ENCODE measurements around the gene C6orf163.
A peak's percentile ranks its signal among the peaks of the same experiment; 100 is the strongest.

C6orf163 gene

DNA sequence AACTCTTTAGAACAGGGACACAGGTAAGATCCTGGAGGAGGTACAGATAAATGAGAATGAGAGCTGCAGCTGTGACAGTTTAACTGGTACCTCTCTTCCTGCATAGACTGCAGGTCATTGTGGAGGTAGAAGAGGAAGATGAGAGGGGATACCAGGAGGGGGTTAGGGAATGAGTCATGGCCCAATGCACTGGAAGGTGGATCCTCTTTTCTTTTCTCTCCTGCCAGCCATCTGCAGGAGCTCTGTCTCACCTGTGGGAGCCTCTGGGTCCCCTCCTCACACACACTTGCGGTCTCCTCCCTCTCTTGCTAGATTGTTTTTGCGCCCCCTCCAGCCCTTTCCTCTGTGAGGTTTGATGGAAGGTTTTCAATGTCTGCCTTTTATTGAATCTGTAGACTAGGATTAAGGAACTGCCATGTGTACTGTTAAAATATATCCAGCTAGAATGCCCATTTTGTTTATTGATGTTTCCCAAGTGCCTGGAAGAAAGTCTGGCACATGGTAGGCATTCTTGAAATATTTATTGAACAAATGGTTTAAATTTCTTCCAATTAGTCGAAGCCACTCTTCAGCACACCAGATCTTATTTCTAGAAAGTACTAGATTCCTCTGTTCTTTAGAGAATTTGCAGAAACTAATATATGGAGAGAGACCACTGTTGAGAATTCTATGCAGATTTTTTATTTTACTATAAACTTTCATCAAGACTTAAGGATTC lies 13.0 kb downstream of the C6orf163 start:
- DNase-seq: no peak

DNA sequence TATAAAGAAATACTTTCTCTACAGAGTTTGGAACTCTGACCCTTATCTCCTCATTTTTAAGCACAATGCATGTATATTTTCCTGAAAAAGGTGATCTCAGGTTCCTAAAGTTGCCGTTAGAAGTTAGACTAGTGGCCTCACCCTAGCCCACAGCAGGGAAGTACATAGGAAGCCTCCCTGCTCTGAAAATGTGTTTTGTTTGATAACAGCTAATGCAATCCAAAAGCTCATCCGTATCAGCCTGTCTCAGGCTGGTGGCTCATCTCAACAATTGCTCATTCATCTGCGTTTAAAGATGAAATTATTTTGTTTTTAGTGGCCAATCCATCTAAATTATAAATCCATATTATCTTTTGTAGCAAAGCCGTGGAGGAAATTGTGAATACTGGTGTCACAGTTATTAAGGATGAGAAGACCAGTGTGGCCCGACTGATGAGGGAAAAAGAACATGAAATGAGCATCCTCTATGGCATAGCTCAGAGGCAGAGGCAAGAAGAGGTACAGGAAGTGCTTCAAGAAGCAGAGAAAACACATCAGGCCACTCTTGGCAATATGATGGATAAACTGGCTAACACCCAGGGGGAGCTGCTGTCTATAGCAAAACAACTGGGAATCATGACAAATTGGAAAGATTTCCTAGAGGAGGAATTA lies 20.1 kb downstream of the C6orf163 start:
- no peak for DNase-seq

DNA sequence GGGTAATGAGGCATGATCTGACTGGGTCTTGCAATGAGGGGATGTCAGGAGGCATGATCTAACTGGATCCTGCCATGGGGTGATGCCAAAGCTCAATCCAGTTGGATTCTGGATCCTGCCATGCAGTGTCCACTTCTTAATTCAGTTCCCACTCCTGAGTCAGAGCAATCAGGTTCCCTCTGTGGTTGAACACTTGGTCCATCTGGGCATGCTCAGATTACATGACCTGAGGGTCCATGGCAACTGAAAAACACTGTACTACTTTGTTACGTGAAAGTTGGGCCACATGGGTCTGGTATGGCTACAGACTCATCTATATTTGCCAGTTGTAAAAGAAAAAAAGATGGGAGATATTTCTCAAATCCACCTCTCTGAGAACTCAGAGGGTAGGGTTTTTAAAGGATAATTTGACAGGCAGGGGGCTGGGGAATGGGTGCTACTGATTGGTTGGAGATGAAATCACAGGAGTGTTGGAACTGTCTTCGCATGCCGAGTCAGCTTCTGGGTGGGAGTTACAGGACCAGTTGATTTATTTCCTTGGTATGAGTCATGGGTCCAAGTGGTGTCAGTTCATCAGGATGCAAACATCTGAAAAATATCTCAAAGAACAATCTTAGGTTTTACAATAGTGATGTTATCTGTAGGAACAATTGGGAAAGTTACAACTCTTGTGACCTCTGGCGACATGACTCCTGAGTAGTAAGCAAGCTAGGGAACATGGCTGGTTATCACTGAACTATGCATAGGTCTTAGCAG lies 21.6 kb downstream of the C6orf163 start:
- DNase-seq: no peak

GRCh38 chr6:87366899-87367298 lies 22.3 kb downstream of the C6orf163 start:
- no peak for DNase-seq

DNA sequence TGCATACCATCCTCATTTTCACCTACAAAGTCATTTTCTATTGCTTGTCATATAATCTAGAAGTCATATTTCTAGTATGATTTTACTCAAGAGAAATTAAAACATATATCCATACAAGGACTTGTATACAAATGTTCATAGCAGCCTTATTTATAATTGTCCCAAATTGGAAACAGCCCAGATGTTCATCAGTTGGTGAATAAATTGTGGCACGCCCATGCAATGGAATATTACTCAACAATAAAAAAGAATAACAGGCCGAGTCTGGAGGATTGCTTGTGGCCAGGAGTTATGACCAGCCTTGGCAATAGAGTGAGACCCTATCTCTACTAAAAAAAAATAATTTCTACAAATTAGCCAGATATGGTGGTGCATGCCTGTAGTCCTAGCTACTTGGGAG lies 28.8 kb downstream of the C6orf163 start:
- no peak for DNase-seq

- no peak for DNase-seq
These were observed 30.7 kb downstream of the C6orf163 start for GRCh38 chr6:87375315-87375714.

DNA sequence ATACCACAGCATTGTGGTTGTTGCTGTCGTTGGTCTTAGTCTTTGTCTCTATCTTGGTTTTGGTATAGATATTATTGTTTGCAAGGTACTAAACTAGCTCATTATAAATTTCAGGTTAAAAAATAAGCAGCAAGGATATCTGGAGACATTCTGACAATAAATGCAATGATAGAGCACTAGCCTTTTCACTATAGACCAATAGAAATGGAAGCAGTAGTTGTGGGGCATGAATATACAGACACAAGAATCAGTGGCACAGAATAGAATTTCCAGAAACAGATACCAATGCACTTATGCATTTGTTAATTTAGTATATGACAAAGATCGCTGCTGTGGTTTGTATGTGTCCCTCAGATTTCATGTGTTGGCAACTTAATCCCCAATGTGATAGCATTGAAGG lies 32.0 kb downstream of the C6orf163 start:
- DNase-seq: no peak

DNA sequence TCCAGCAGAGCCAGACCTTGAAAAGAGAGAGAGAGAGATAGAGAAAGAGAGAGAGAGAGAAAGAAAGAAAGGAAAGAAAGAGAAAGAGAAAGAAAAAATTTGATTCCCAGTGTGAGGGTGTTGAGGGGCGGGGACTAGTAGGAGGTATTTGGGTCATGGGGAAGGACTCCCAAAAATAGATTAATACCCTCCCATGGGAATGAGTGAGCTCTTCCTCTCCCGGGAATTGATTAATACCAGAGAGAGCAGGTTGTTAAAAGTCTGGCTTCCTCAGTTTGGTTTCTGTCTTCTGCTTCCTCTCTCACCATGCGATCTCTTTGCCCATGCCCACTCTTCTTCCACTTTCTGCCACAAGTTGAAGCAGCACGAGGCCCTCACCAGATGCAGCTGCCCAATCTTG lies 34.3 kb downstream of the C6orf163 start:
- no peak for DNase-seq

DNA sequence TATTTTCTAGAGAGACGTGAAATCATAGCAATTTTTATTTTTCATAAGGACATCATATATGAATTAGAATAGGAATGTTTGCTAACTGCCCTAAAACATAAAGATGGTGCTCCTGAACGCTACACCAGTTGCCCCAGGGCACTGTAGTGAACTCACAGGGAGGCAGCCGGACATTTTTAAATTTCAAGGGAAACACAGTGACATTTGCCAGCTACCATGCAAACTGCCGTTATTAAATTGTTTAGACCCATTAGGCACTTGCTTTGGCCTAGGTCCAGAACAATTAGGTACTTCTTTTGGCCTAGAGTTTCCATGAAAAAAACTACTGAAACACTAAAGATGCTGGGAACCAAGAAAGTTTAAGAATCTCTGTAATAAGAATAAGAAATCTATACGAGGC lies 38.2 kb downstream of the C6orf163 start:
- DNase-seq: no peak

- no peak for DNase-seq
These were observed 39.4 kb downstream of the C6orf163 start for GRCh38 chr6:87384038-87384437.

- no peak for DNase-seq
These were observed 39.8 kb downstream of the C6orf163 start for GRCh38 chr6:87384449-87384848.

DNA sequence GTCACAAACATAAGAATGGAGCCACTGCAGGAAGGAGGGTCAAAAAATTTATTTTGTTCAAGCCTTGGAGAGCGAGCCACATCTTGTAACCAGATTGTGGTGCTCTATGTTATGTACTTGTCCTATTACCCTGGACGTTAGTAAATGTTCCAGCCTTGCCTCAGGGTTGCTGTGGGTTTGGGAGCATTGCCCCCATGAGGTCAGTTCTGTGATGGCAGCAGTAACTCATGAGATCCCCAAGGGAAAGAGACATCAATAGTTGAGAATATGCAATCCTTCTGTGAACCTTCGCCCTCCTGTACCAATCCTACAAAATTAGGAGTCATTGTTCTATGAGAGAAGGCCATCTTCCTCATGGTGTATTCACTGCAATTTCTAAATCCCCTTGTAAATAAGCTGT lies 46.7 kb downstream of the C6orf163 start:
- DNase-seq: no peak

DNA sequence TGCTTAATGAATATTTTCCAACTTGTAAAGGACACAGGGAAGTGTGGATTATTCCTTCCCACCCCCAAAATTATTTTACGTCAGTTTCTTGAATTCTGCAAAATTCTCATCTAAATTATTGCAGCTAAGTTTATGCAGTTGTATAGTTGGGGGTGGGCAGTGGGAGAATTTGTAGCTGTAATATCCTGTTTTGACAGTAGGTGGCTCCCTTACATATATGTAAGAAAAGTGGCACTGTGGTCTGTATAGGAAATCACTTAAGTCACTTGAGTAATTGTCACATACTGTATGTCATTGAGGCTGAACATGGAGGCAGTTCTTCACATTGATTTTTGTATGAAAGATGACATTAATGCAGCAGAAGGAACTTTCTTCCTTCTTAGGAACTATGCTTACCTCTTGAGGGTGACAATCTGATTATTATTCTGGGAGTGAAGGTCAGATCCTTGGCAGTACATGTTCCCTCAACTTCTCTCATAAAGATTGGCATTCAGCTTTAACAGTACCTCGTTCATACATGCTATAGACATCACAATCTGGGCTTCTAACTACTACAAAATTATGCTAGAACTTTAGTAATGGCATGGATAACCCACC lies 48.5 kb downstream of the C6orf163 start:
- no peak for DNase-seq

- DNase-seq: no peak
These were observed 50.8 kb downstream of the C6orf163 start for GRCh38 chr6:87395431-87395830.

GRCh38 chr6:87396595-87397392 lies 52.2 kb downstream of the C6orf163 start:
- DNase-seq: no peak

DNA sequence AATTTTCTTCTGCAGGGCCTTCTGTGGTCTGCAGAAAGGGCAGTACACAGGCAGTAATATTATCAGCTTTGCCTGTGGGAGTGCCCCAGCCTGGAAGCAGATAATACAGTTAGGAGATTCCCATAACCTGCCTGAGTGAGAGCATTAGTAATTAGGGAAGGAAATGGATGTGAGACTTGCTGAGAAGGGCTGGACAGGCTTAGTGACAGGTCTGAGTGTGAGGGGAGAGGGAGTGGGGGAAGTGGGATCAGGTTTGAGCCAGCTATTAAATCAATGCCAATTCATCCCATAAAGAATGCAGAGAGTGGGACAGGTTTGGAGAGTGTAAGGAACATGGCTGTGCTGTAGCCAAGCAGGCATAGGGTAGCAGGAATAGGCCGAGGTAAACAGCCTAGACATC lies 53.0 kb downstream of the C6orf163 start:
- no peak for DNase-seq

- DNase-seq: no peak
These were observed 57.2 kb downstream of the C6orf163 start for GRCh38 chr6:87401832-87402231.

DNA sequence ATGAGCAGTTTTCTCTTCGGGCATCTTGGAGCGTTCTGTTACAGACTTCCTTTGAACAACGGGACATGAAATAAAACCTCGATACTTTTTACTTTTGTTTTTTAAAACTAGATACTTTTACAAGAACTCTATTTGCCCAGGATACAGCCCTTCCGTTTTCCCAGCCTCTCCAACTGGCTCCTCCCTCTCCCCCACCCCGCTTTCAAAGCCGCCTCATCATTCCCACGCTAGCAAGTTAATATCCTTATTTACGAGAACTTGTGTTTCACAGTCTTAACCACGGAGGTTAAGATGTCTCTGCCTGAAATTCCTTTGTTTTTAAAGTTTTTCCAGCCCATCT lies 62.9 kb downstream of the C6orf163 start:
- no peak for DNase-seq

- peak; percentile 69 for DNase-seq
These were observed 63.5 kb downstream of the C6orf163 start, which contains the start of gene CFAP206 for GRCh38 chr6:87407901-87408720. Gene CFAP206 (plus strand): TSS chr6:87407972. CDS start chr6:87409840, 1,868 bp downstream.

DNA sequence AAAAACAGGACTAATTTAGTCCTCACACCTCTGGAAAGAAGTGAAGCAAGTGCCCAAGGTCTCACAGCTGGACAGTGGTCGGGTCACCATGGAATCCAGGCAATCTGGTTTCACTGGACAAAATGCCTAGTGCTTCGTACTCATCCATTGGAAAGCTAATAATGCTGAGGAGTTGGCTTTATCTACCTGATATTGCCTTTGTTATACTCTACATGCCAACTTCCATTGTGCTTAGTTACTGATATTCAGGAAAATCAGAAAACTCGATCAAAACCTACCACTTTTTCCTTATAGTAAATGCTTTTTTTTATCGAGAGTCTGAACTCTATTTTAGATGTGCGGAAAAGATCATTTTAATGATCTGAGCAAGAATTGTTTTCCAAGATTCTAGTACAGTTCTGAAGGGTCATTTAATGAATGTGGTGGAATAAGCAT lies 64.1 kb downstream of the C6orf163 start:
- no peak for DNase-seq
